SK-N-SH (cell line): ENCODE results near the gene AURKB. TPM values are rescaled to one million over a fixed set of nuclear protein-coding genes. Genes with fewer than 3 reads are reported as not detected.

Experiments used
- CTCF ChIP-seq: fragments of 200-600 bp; sonication (generic); IDR thresholded peaks from 2 replicates; pipeline ENCODE4 v1.6.1; 2017; ENCODE audit warnings: antibody characterized with exemption, mild to moderate bottlenecking, moderate library complexity
- ELF1 ChIP-seq: IDR thresholded peaks from 2 replicates; pipeline ENCODE4 v1.4.0; 2012
- EZH2phosphoT487 ChIP-seq: fragments of 200-600 bp; sonication (generic); IDR thresholded peaks from 2 replicates; pipeline ENCODE4 v1.6.1; 2017; ENCODE audit warnings: low read depth, mixed run types, mild to moderate bottlenecking, antibody characterized with exemption, moderate library complexity, borderline replicate concordance
- GABPA ChIP-seq: IDR thresholded peaks from 2 replicates; pipeline ENCODE4 v1.4.0; 2012; ENCODE audit warnings: low read depth, mild to moderate bottlenecking
- MEF2A ChIP-seq: IDR thresholded peaks from 2 replicates; pipeline ENCODE4 v1.4.0; 2012; ENCODE audit warnings: low read depth, borderline replicate concordance
- MXI1 ChIP-seq: IDR thresholded peaks from 2 replicates; pipeline ENCODE4 v1.6.1; 2012; ENCODE audit warnings: mild to moderate bottlenecking, low read depth, low read length, improper control_type of control experiment
- NFIC ChIP-seq: IDR thresholded peaks from 2 replicates; pipeline ENCODE4 v1.4.0; 2012; ENCODE audit warnings: borderline replicate concordance
- PBX3 ChIP-seq: IDR thresholded peaks from 2 replicates; pipeline ENCODE4; 2012
- POLR2AphosphoS5 ChIP-seq: IDR thresholded peaks from 2 replicates; pipeline ENCODE4 v1.6.1; 2012; ENCODE audit warnings: low read depth, low read length
- RFX5 ChIP-seq: IDR thresholded peaks from 2 replicates; pipeline ENCODE4 v1.6.1; 2012; ENCODE audit warnings: mild to moderate bottlenecking, improper control_type of control experiment, low read length
- TCF12 ChIP-seq: IDR thresholded peaks from 2 replicates; pipeline ENCODE4 v1.4.0; 2012
- polyA plus RNA-seq, 3 experiments: library from polyadenylated mRNA; depleted of rRNA; stranded (reverse); fragments of >200 nt; gene quantifications; 2 replicates each; pipeline ENCODE4 v1.2.3, GENCODE V29; 2012
- TF ChIP-seq, protein P1 (sequence below): IDR thresholded peaks from 2 replicates; pipeline ENCODE4 v1.4.0; 2012; ENCODE audit warnings: low read depth, borderline replicate concordance
- TF ChIP-seq, protein P2 (sequence below): IDR thresholded peaks from 2 replicates; pipeline ENCODE4 v1.6.1; 2012; ENCODE audit warnings: mild to moderate bottlenecking, low read depth, low read length, moderate library complexity

The AURKB gene
- polyA plus RNA-seq, 1 of the 3 experiments (the other 2 are of a cell fraction), result 43.9 TPM

GRCh38 chr17:8189711-8190477 is 20.5 kb downstream of the AURKB start, which contains the start of gene BORCS6 (continued):
- TF ChIP-seq CTCF (peak; percentile 23), POLR2AphosphoS5 (0 out of 2 replicates have a peak, but pooled peaks have one; percentile 18), EZH2phosphoT487 (no peak), PBX3 (peak; percentile 77), NFIC (no peak), MEF2A (no peak), ELF1 (peak; percentile 94), RFX5 (peak; percentile 69), MXI1 (peak; percentile 94), TCF12 (no peak), GABPA (peak; percentile 71; the same call in 1 of the 2 replicates)
- TF ChIP-seq, protein P1, sequence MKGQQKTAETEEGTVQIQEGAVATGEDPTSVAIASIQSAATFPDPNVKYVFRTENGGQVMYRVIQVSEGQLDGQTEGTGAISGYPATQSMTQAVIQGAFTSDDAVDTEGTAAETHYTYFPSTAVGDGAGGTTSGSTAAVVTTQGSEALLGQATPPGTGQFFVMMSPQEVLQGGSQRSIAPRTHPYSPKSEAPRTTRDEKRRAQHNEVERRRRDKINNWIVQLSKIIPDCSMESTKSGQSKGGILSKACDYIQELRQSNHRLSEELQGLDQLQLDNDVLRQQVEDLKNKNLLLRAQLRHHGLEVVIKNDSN, result peak; percentile 88; the same call in 1 of the 2 replicates
- TF ChIP-seq, protein P2, sequence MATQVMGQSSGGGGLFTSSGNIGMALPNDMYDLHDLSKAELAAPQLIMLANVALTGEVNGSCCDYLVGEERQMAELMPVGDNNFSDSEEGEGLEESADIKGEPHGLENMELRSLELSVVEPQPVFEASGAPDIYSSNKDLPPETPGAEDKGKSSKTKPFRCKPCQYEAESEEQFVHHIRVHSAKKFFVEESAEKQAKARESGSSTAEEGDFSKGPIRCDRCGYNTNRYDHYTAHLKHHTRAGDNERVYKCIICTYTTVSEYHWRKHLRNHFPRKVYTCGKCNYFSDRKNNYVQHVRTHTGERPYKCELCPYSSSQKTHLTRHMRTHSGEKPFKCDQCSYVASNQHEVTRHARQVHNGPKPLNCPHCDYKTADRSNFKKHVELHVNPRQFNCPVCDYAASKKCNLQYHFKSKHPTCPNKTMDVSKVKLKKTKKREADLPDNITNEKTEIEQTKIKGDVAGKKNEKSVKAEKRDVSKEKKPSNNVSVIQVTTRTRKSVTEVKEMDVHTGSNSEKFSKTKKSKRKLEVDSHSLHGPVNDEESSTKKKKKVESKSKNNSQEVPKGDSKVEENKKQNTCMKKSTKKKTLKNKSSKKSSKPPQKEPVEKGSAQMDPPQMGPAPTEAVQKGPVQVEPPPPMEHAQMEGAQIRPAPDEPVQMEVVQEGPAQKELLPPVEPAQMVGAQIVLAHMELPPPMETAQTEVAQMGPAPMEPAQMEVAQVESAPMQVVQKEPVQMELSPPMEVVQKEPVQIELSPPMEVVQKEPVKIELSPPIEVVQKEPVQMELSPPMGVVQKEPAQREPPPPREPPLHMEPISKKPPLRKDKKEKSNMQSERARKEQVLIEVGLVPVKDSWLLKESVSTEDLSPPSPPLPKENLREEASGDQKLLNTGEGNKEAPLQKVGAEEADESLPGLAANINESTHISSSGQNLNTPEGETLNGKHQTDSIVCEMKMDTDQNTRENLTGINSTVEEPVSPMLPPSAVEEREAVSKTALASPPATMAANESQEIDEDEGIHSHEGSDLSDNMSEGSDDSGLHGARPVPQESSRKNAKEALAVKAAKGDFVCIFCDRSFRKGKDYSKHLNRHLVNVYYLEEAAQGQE, result no peak
- TF ChIP-seq, all 33 proteins: peak for 13
